GM23338 (cell line): ENCODE measurements around the gene GPRC5C.

Source experiments
- CTCF ChIP-seq, 2 experiments: fragments of 200-600 bp in 1 of 2; sonication (generic) in 1 of 2; conservative IDR thresholded peaks; 2 replicates each; pipeline versions ENCODE4 v1.5.1 to v1.6.1; 2016 to 2017; ENCODE audit warnings: antibody characterized with exemption in 2 of 2, low read depth in 2 of 2, mild to moderate bottlenecking in 2 of 2, moderate library complexity in 1 of 2
- ETS1 ChIP-seq: IDR thresholded peaks from 2 replicates; pipeline ENCODE4 v1.6.1; 2016; ENCODE audit warnings: antibody characterized with exemption
- EZH2 ChIP-seq: fragments of 200-600 bp; sonication (generic); IDR thresholded peaks from one replicate; pipeline ENCODE4 v1.8.0; 2017; ENCODE audit warnings: antibody characterized with exemption, mild to moderate bottlenecking, low read depth; ENCODE audit not compliant: unreplicated experiment
- EZH2phosphoT487 ChIP-seq: fragments of 200-600 bp; sonication (generic); IDR thresholded peaks from one replicate; pipeline ENCODE4 v1.8.1; 2018; ENCODE audit warnings: antibody characterized with exemption; ENCODE audit not compliant: unreplicated experiment
- JUNB ChIP-seq: IDR thresholded peaks from one replicate; pipeline ENCODE4 v1.6.1; 2016; ENCODE audit warnings: antibody characterized with exemption; ENCODE audit not compliant: unreplicated experiment
- NANOG ChIP-seq: IDR thresholded peaks from 2 replicates; pipeline ENCODE4 v1.6.1; 2016; ENCODE audit warnings: antibody characterized with exemption, borderline replicate concordance
- POLR2AphosphoS5 ChIP-seq: IDR thresholded peaks from 2 replicates; pipeline ENCODE4 v1.6.1; 2016; ENCODE audit warnings: antibody characterized with exemption, low read depth
- REST ChIP-seq: IDR thresholded peaks from one replicate; pipeline ENCODE4 v1.6.1; 2018; ENCODE audit warnings: antibody characterized with exemption; ENCODE audit not compliant: unreplicated experiment
- ZNF462 ChIP-seq: fragments of 250-450 bp; sonication (Bioruptor Pico); IDR thresholded peaks from 2 replicates; pipeline ENCODE4 v1.5.0; 2020; ENCODE audit warnings: mild to moderate bottlenecking, moderate library complexity

- TF ChIP-seq EZH2, result no peak
- TF ChIP-seq REST, result no peak
- TF ChIP-seq CTCF (conservative IDR thresholded peaks at IDR 0.05; ENCODE audit: low read depth in 2 of 2), result no peak
- TF ChIP-seq POLR2AphosphoS5, result no peak
- no peak for TF ChIP-seq NANOG
- no peak for TF ChIP-seq JUNB
- TF ChIP-seq EZH2phosphoT487, result no peak
- no peak for TF ChIP-seq ZNF462 (CRISPR knock-in tag)
- no peak for TF ChIP-seq ETS1
Observed at GRCh38 chr17:74455025-74455545, 23.2 kb downstream of the GPRC5C start.
